ENCODE results near the gene PDPK1.
A peak's percentile ranks its signal among the peaks of the same experiment; 100 is the strongest.

Gene PDPK1

DNA sequence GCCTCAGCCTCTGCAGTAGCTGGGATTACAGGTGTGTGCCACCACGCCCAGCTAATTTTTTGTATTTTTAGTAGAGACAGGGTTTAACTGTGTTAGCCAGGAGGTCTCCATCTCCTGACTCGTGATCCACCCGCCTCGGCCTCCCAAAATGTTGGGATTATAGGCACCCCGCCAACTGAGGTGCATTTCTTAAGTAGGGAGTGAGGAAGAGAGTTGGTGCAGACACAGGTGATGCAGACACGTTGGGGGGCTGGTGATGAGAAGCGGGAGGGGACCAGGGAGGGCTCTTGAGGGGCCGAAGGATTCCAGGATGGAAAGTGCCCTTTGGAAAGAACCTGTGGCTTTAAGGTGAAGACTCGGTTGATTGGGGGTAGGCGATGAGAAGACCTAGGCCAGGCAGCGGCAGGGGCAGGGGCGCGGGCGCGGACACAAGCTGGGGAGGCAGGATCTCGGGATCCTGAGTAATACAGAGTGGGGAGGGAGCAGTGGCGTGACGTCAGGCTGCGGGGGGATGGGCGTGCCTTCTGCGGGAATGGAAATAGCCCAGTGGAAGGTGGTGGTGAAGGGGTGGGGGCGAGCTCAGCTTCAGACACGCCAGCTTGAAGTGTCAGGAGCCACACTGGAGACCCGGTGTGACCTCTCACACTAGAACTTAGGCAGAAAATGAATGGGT, 26.6 kb upstream of the PDPK1 start:
- TF ChIP-seq, protein P1, sequence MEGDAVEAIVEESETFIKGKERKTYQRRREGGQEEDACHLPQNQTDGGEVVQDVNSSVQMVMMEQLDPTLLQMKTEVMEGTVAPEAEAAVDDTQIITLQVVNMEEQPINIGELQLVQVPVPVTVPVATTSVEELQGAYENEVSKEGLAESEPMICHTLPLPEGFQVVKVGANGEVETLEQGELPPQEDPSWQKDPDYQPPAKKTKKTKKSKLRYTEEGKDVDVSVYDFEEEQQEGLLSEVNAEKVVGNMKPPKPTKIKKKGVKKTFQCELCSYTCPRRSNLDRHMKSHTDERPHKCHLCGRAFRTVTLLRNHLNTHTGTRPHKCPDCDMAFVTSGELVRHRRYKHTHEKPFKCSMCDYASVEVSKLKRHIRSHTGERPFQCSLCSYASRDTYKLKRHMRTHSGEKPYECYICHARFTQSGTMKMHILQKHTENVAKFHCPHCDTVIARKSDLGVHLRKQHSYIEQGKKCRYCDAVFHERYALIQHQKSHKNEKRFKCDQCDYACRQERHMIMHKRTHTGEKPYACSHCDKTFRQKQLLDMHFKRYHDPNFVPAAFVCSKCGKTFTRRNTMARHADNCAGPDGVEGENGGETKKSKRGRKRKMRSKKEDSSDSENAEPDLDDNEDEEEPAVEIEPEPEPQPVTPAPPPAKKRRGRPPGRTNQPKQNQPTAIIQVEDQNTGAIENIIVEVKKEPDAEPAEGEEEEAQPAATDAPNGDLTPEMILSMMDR (IDR thresholded peaks at IDR 0.05) = no peak

DNA sequence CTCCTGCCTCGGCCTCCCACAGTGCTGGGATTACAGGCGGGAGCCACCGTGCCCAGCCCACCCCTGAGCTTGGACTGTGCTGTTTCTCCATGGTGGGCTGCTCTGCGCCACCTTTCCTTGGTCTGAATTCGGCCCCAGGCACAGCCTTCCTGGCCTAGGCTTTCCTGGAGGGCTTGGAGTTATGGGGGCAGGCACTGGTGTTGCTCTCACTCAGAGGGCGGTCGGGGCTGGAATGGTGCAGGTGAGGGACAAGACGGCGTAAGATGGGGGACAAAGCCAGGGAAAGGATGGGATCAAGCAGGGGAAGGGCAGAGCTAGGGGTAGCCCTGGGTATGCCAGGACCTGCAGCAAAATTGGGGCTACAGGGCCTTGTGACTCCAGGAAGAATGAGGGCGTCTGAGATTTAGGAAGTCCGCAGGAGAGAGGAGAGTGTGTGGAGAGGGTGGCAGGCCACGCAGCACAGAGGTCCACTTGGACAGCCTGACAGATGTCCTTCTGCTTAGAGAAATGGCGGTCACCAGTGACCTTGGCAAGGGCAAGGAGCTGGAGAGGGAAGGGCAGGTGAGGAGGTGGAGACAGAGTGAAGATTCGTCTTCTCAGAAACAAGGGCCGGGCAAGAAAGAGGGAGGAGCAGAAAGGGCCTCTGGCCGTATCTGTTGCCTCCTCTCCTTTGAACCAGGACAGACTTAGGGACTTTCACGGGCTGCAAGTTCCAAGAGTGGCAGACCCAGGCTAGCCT, 25.7 kb upstream of the PDPK1 start:
- TF ChIP-seq, protein P1 (IDR thresholded peaks at IDR 0.05) = no peak

DNA sequence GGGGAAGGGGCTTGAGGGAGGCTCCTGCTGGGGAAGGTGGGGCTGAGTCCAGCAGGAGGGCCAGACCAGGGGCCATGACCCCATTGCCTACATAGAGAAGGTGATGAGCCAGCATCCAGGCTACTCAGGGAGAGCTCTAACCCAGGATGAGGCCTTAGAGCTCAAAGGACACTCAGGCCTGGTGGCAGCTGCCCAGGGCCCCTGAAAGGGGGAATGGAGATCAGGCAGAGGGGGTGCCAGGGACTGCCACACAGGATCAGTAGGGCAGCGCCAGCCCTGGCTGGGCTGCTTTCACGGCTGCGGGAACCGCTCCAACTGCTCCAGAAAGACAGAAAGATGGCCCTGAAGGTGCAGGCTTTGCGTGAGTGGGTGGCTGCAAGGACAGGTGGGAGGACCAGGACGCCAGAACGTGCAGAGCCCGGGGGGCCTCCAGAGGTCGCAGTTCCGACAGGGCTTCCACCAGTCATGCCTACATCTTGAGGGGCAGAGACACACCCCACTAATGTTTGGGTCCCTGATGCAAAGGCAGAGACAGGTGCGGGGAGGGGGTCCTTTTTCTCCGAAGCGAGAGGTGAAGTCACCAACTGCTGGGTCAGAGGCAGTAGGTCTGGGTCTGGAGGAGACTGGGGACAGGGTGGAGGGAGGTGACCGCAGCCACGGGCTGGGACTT, 25.0 kb upstream of the PDPK1 start:
- TF ChIP-seq, protein P1 (IDR thresholded peaks at IDR 0.05) = 0 out of 2 replicates have a peak, but pooled peaks have one; percentile 10

DNA sequence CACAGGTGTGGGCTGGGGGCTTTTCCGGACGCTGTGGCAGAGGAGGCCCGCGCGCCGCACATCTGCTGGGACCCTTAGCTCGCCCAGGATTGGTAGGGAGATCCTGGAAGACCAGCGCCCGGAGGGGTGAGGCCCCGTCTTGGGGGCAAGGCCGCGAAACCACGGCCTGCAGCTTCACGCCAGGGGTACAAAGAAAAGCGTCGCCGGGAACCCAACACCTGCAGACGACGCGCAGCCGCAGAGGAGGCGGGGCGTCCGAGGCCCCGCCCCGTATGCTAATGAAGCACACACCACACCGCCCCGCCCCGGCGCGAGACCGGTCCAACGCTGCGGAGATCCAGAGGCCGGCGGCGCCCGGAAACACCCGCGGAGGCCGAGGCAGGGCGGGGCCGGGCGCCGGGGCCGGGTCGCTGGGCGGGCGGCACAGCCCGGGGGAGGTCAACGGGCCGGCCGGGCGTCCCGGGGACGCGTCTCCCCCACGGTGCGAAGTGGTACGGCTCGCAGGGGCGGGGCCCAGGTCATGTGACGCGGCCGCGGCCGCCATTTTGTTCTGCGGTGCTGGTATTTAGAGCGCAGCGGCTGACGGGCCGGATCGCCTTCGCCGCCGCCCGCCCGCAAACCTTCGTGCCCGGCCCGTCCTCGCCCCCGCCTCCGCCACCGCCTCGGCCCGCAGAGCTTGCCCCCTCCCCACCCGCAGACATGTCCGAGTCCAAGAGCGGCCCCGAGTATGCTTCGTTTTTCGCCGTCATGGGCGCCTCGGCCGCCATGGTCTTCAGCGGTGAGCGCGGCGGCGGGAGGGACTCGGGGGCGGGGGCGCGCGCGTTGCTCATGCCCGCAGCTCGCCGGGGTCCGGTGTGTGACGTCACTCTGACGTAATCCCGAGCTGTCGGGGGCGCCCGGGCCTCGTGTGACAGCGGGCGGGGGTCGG, 24.2 kb upstream of the PDPK1 start, which contains the start of gene ATP6V0C:
TSS of gene ATP6V0C (plus strand) at position 548 of the 928 bp plus-strand sequence. CDS start at position 700, 152 bp downstream.
- TF ChIP-seq, protein P1 (IDR thresholded peaks at IDR 0.05) = no peak

DNA sequence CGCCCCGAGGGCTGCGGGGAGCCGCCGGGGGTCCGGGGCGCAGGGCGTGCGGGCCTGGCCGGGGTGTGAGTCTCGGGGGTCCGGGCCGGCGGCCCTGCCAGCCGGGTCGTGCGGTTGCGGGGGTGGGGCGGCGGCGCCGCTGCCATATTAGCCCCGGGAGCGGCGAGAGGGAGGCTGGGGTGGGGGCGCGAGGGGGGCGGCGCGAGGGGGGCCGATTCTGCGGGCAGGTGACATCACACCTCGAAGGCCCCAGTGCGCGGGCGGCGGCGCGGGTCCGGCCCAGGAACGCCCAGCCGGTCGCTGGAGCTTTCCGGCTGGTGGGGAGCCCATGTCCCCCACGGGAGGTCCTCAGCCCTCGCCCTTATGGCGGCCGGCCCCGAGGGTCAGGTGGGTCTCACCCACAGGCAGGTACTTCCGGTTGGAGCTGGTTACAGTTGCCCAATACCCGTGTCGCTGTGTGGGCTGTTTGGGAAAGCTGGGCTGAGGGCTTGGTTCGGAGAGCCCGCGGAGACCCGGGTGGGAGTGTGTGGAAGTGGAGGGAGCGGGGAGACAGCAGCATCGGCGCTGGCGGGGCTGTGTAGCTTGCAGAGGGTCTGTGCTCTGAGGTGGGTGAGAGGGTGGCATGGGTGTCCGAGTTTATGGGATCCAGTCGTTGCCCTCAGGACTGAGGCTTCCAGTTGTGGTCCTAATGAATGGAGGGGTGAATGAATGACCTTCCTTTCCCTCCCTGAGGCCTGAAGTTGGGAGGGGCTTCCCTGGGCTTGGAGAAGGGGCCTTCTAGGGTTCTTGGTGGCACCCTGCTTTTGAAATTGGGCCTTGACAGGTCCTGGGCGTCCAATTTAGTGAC, 23.3 kb upstream of the PDPK1 start:
- TF ChIP-seq, protein P1 (IDR thresholded peaks at IDR 0.05) = no peak

DNA sequence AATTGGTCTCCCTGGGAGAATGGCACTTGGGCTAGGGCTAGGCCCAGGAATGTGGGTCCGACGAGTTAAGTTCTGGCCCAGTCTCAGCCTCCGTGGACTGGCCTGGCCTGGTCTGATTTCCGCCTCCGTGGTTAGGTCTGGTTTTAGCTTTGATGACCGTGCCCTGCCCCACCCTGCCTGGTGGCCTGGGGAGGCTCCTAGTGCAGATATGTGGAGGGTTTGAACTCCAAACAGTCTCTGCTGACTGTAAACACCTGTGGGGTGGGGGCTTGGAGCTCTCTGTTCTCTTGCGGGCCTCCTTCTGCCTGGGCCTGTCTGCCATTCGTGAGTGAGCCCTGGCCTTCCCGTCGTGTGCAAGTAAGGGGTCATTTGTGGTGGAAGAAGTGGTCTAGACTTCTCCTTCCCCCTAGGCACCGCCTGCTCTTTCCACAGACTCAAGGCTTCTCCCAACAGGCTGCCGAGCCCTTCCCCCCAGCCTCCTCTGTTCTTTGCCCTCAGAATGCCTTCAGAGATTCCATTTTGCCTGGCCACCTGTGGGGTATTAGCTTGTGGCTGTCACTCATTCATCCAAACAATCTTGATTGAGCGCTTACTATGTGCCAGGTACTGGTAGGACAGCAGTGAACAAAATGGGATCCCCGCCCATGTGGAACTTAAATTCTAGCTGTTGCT, 22.5 kb upstream of the PDPK1 start:
- TF ChIP-seq, protein P1 (IDR thresholded peaks at IDR 0.05) = no peak

Data from LNCAP (cell line).